Rectal smooth muscle tissue (tissue), 1 donor: ENCODE data around the gene SFXN1.
"Not testable (repeated sequence)": the region's sequence is repeated elsewhere in the genome, so short reads cannot be mapped to it uniquely, and the experiment has no call there.

Experiments used
- H3K27ac ChIP-seq: one replicate; pipeline ENCODE4 v1.7.0; 2013; ENCODE audit warnings: low read depth, low read length, inconsistent platforms
- H3K27me3 ChIP-seq: one replicate; pipeline ENCODE4 v1.7.0; 2013; ENCODE audit warnings: low read length; ENCODE audit not compliant: control insufficient read depth, insufficient read depth
- H3K36me3 ChIP-seq: one replicate; pipeline ENCODE4 v1.7.0; 2013; ENCODE audit warnings: low read length; ENCODE audit not compliant: control insufficient read depth, insufficient read depth
- H3K4me1 ChIP-seq: one replicate; pipeline ENCODE4 v1.7.0; 2013; ENCODE audit warnings: low read length; ENCODE audit not compliant: control insufficient read depth, insufficient read depth
- H3K4me3 ChIP-seq: one replicate; pipeline ENCODE4 v1.7.0; 2013; ENCODE audit warnings: low read length
- H3K9ac ChIP-seq: one replicate; pipeline ENCODE4 v1.7.0; 2013; ENCODE audit warnings: low read length

Gene SFXN1

DNA sequence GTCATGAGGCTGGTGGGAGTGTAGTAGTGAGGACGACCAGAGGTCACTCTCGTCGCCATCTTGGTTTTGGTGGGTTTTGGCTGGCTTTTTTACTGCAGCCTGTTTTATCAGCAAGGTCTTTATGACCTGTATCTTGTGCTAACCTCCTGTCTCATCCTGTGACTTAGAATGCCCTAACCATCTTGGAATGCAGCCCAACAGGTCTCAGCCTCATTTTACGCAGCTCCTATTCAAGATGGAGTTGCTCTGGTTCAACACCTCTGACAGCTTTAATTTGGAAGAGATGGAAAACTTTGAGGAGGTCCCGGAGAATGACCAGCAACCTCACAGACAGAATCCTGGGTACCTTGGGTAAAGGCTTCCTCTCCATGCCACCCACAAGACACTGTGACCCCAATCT, 24.0 kb upstream of the SFXN1 start:
- H3K36me3 ChIP-seq, H3K27ac ChIP-seq, H3K4me1 ChIP-seq, H3K4me3 ChIP-seq, H3K27me3 ChIP-seq, H3K9ac ChIP-seq: not testable (repeated sequence)

- Histone ChIP-seq H3K4me1 (no peaks in the 10 kb centered on the region), H3K4me3 (no peak overlapping the region), H3K9ac (no peak overlapping the region), H3K27ac (no peak overlapping the region), H3K27me3 (no peaks in the 10 kb centered on the region), H3K36me3 (no peaks in the 10 kb centered on the region)
These were observed 22.1 kb upstream of the SFXN1 start for GRCh38 chr5:175456105-175456742.

GRCh38 chr5:175457466-175457865, 20.9 kb upstream of the SFXN1 start:
- H3K4me1 ChIP-seq, result no peaks in the 10 kb centered on the region
- H3K27ac ChIP-seq, result no peak overlapping the region
- no peak overlapping the region for H3K9ac ChIP-seq
- no peak overlapping the region for H3K4me3 ChIP-seq
- H3K36me3 ChIP-seq, result no peaks in the 10 kb centered on the region
- H3K27me3 ChIP-seq, result no peaks in the 10 kb centered on the region

DNA sequence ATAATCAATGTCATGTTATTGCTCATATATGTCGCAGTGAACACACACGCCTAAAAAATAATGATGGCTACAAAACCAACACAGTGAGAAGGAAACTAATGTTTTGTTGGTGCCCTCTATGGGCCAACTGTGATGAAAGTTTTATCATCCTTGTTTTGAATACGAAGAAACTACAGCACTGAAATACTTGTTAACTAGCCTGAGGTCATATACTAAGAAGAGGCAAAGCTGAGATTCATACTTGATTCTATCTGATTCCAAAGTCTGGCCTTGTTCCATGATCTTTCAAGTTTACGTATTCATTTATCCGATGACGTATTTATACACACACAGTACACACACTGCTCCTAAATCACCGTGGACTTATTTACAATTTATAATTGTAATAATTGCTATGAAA, 18.2 kb upstream of the SFXN1 start:
- H3K36me3 ChIP-seq, result no peaks in the 10 kb centered on the region

DNA sequence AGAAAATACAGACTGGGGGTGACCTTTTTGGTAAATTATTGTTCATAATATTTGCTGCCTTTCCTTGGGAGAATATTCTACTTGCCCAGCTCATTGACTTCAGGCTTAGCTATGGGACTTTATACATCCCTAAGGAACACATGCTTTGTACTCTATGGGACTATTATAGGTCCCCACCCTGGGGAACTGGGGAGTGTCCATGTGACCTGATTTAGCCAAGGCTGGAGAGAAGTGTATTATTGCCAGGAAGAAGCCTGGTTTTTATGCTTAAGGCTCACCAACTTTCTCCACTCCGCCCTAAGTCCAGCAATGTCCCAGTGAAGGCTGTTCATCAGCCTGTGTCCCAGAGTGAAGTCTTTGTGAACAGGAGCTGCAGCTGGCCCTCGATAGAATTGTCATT, 17.8 kb upstream of the SFXN1 start:
- Histone ChIP-seq H3K36me3 (no peaks in the 10 kb centered on the region), H3K4me3 (no peak overlapping the region), H3K27ac (no peak overlapping the region), H3K9ac (no peak overlapping the region), H3K27me3 (no peaks in the 10 kb centered on the region), H3K4me1 (no peaks in the 10 kb centered on the region)

More for the DNA sequence above, 18.2 kb upstream of the SFXN1 start:
- Histone ChIP-seq H3K4me1 (no peaks in the 10 kb centered on the region), H3K4me3 (no peak overlapping the region), H3K27ac (no peak overlapping the region), H3K9ac (no peak overlapping the region), H3K27me3 (no peaks in the 10 kb centered on the region)

GRCh38 chr5:175461370-175461769, 17.0 kb upstream of the SFXN1 start:
- no peak overlapping the region for H3K4me3 ChIP-seq
- H3K27me3 ChIP-seq, result no peaks in the 10 kb centered on the region
- H3K27ac ChIP-seq, result no peak overlapping the region
- H3K4me1 ChIP-seq, result no peaks in the 10 kb centered on the region
- no peak overlapping the region for H3K9ac ChIP-seq
- H3K36me3 ChIP-seq, result no peaks in the 10 kb centered on the region

GRCh38 chr5:175463641-175464040, 14.7 kb upstream of the SFXN1 start:
- no peak overlapping the region for H3K27ac ChIP-seq
- H3K9ac ChIP-seq, result no peak overlapping the region
- no peak overlapping the region for H3K4me3 ChIP-seq
- no peaks in the 10 kb centered on the region for H3K27me3 ChIP-seq
- no peaks in the 10 kb centered on the region for H3K36me3 ChIP-seq
- H3K4me1 ChIP-seq, result no peaks in the 10 kb centered on the region

GRCh38 chr5:175464074-175464941, 14.1 kb upstream of the SFXN1 start:
- Histone ChIP-seq H3K4me1 (no peaks in the 10 kb centered on the region), H3K27ac (no peak overlapping the region), H3K4me3 (no peak overlapping the region), H3K27me3 (no peaks in the 10 kb centered on the region), H3K36me3 (no peaks in the 10 kb centered on the region), H3K9ac (no peak overlapping the region)

DNA sequence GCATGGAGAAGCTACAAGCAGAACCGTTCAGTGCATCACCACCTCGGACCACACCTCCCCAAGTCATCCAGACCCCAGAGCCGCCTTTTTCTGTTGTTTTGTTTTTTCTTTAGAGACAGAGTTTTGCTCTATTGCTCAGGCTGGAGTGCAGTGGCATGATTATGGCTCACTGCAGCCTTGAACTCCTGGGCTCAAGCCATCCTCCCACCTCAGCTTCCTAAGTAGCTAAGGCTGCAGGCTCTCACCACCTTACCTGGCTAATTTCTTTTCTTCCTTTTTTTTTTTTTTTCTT, 13.5 kb upstream of the SFXN1 start:
- no peaks in the 10 kb centered on the region for H3K4me1 ChIP-seq
- no peak overlapping the region for H3K4me3 ChIP-seq
- no peaks in the 10 kb centered on the region for H3K27me3 ChIP-seq
- no peak overlapping the region for H3K27ac ChIP-seq
- H3K9ac ChIP-seq, result no peak overlapping the region
- no peaks in the 10 kb centered on the region for H3K36me3 ChIP-seq

GRCh38 chr5:175465282-175465681, 13.1 kb upstream of the SFXN1 start:
- H3K4me3 ChIP-seq, result no peak overlapping the region
- no peaks in the 10 kb centered on the region for H3K36me3 ChIP-seq
- no peaks in the 10 kb centered on the region for H3K27me3 ChIP-seq
- no peak overlapping the region for H3K9ac ChIP-seq
- no peak overlapping the region for H3K27ac ChIP-seq
- H3K4me1 ChIP-seq, result no peaks in the 10 kb centered on the region

- no peak overlapping the region for H3K27ac ChIP-seq
These were observed 11.6 kb upstream of the SFXN1 start for GRCh38 chr5:175466700-175467318.

GRCh38 chr5:175467983-175468690, 10.2 kb upstream of the SFXN1 start:
- Histone ChIP-seq H3K4me1 (no peaks in the 10 kb centered on the region), H3K4me3 (no peak overlapping the region), H3K36me3 (no peaks in the 10 kb centered on the region), H3K27me3 (no peaks in the 10 kb centered on the region), H3K27ac (no peak overlapping the region), H3K9ac (no peak overlapping the region)

More at GRCh38 chr5:175466700-175467318, 11.6 kb upstream of the SFXN1 start:
- Histone ChIP-seq H3K4me3 (no peak overlapping the region), H3K36me3 (no peaks in the 10 kb centered on the region), H3K9ac (no peak overlapping the region), H3K27me3 (no peaks in the 10 kb centered on the region), H3K4me1 (no peaks in the 10 kb centered on the region)
